ENCODE measurements around the gene MAST2.
"Not testable (repeated sequence)": the region's sequence is repeated elsewhere in the genome, so short reads cannot be mapped to it uniquely, and the experiment has no call there.

The MAST2 gene

DNA sequence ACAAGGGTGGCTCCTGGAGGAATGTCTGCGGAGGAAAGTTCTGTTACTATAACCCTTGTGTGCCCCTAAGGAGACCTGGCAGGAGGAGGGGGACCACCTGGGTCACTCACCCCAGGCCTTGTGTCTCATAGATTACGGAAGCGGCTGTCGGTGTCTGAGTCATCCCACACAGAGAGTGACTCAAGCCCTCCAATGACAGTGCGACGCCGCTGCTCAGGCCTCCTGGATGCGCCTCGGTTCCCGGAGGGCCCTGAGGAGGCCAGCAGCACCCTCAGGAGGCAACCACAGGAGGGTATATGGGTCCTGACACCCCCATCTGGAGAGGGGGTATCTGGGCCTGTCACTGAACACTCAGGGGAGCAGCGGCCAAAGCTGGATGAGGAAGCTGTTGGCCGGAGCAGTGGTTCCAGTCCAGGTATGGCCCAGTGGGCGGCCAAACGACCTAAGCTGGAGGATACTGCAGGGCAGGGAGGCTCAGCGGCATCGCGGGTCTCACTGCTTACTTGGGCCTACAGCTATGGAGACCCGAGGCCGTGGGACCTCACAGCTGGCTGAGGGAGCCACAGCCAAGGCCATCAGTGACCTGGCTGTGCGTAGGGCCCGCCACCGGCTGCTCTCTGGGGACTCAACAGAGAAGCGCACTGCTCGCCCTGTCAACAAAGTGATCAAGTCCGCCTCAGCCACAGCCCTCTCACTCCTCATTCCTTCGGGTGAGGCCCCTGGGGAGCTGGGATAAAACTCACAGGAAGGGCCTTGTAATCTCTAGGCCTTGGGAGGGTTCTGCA is 227.7 kb downstream of the MAST2 start:
- no peak for DNase-seq

DNA sequence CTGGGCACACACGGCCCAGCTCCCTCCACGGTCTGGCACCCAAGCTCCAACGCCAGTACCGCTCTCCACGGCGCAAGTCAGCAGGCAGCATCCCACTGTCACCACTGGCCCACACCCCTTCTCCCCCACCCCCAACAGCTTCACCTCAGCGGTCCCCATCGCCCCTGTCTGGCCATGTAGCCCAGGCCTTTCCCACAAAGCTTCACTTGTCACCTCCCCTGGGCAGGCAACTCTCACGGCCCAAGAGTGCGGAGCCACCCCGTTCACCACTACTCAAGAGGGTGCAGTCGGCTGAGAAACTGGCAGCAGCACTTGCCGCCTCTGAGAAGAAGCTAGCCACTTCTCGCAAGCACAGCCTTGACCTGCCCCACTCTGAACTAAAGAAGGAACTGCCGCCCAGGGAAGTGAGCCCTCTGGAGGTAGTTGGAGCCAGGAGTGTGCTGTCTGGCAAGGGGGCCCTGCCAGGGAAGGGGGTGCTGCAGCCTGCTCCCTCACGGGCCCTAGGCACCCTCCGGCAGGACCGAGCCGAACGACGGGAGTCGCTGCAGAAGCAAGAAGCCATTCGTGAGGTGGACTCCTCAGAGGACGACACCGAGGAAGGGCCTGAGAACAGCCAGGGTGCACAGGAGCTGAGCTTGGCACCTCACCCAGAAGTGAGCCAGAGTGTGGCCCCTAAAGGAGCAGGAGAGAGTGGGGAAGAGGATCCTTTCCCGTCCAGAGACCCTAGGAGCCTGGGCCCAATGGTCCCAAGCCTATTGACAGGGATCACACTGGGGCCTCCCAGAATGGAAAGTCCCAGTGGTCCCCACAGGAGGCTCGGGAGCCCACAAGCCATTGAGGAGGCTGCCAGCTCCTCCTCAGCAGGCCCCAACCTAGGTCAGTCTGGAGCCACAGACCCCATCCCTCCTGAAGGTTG is 231.4 kb downstream of the MAST2 start:
- no peak for DNase-seq

DNA sequence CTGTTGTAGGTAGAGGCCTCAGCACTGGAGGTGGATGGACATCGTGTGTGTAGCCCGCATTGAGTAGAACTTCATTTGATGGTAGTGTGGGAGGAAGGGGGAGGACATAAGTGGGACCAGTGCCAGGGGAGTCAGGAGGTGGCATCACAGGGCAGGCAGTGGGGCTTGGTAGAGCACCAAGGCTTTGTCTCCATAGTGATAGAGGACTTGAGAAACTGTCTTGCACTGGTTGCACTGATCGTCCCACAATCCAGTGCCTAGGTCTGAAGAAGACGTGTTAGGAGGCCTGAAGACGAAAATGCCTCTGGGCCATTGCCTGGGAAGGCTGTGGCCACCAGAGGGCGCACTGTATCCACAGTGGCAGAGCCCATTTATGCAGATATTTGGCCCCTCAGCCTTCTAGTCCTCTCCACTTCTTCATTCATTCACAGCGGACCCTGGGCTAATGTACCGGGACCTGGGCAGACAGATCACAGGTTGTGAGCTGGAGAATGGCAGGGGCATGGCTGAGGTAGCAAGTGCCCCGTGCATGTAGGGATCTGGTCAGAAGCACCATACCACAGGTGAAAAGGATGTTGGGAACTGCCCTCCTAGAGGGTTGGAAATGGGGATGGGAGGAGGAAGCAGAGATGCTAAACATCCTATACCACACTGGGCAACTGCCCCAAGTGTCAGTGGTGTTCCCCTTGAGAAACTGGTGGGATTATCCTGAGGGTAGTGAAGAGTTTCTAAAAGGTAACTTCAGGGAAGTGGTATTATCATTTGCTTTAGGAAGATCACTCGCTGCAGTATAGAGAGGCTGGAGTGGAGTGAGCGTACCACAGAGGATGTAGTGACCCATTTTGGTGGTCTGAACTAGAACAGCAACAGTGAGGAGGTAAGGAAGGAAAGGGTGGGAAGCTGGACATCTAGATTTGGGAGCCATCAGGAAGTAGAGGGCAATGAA is 233.8 kb downstream of the MAST2 start:
- DNase-seq, result peak; percentile 87 to 88

DNA sequence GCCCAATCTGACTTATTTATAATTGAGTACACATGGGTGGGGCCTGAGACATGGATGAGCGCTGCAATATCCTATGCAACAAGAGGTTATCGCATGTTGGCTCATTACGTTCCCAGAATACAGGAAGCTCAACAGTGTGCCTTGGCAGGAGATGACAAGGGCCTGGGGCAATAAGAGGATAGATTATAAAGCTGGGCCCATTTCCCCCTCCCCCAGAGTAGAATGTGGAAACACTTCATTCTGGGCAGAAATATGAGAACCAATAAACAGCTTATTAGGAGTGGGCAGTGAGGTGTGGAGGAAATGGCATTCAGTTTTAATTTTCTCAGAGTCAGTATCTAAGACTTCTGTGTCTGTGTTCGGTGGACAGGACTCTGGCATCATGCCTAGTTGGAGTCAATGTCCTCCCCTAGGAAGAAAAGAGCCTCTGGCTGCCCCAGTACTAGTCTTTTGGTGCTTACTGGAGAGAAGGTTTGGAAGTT is 236.2 kb downstream of the MAST2 start:
- no peak for DNase-seq

DNA sequence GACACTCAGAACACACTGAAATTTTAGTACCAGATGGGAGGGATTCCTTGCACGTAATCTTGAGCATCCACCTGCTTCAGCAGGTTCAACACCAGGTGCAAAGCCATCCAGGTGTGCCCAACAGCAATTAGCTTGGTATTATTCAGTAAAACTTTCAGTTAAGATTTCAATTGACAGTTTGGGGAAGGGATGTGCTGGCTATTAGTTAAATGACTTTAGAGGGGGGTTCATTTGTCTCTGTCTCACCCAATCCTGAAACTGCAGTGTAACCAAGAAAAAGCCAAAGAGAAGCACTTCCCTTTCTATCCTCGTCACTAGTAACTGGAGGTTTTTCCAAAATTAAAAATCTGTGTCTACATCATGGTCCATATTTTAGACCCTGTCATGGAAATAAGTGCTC is 238.1 kb downstream of the MAST2 start:
- no peak for DNase-seq

DNA sequence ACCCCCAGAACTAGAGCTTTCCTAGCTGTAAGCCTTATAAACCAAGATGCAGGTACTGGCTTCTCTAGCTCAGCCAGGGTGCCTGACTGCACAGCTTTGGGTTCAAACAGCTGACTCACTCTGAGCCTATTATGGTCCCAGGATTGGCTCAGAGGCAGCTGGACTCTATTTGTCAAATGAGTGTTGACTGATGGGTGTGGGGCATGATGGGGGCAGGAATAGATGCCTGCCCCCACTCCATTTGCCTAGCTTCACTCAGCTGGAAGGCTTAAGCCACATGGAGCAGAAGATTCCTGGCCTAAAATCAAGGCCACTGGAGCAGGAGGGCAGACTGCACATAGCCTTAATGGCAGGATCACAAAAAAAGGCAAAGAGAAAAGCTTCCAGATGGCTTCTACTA is 238.6 kb downstream of the MAST2 start:
- DNase-seq, result no peak

DNA sequence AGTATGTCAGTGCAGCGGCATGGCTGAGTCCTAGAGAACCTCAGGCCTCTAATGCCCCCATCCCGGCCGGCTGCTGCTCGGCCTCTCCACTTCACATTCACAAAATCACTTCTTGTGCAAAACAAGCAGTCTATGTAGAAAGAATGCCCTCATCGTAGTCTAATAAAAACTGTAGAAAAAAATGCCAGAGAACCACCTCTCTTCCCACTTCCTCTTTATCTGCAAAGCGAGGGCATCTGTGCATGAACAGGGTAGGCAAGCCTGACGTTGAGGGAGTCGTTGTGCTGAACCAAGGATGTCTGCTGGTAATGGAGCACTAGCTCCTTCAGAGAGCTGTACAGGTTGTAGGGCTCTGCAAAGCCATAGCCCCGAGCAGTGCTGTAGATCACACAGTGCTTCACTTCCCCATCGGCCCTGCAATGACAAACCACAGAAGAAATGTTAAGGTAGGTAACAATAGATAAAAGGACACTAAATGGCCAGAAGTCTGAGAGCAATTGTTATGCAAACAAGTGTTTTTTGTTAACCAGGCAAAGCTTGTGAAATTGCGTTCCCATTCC is 240.1 kb downstream of the MAST2 start:
- no peak for DNase-seq

DNA sequence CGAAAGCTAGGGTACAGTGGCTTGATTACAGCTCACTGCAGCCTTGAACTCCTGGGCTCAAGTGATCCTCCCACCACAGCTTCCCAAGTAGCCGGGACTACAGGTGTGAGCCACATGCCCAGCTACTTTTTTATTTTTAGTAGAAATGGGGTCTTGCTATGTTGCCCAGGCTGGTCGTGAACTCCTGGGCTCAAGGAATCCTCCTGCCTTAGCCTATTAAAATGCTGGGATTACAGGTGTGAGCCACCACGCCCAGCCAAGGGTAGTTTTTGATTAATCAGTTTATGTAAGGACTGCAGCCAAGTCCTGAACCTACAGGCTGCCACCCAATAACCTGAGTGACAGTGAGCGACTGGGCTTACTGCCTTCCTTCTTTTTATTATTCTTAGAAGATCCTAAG is 240.7 kb downstream of the MAST2 start:
- DNase-seq, result no peak

DNA sequence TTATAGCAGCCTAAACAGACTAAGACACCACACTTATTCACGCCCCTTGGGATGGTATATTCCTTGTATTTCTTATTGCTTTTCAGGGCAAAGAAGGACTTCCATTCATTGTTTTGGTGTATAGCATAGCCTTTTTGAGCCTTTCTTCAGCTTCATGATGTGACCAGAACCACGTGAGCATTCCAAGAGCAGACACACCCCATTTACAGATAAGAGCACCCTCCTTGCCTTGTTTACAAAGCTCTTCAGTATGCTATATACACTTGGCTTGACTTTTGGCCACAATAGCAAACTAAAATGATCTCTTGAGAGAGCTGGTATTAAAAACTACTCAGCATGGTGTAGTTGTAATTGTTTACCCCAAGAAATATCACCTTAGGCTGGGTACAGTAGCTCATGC is 250.3 kb downstream of the MAST2 start:
- DNase-seq, result no peak

DNA sequence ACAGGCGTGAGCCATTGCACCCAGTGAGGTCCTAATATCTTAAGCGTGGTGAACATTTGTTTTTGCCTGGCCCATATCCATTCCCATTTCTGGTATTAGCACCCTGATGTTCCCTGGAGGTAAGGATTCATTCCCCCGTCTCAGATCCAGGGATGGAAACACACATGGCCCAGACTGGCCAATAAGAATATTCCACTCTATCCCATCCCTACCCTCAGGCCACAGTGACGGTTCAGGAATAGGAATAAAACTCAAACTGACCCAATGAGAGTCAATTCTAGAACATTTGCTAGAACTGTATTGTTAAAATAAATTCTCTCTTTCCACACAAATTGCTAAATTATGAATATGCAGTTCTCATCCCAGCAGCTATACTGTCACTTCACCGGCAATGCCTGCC is 252.9 kb downstream of the MAST2 start:
- no peak for DNase-seq

DNA sequence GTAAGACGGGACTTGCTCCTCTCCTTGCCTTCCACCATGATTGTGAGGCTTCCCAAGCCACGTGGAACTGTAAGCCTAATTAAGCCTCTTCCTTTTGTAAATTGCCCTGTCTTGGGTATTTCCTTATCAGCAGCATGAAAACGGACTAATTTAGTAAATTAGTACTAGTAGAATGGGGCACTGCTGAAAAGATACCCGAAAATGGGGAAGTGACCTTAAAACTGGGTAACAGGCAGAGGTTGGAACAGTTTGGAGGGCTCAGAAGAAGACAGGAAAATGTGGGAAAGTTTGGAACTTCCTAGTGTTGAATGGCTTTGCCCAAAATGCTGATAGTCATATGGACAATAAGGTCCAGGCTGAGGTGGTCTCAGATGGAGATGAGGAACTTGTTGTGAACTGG is 253.8 kb downstream of the MAST2 start:
- not testable (repeated sequence) for DNase-seq

DNA sequence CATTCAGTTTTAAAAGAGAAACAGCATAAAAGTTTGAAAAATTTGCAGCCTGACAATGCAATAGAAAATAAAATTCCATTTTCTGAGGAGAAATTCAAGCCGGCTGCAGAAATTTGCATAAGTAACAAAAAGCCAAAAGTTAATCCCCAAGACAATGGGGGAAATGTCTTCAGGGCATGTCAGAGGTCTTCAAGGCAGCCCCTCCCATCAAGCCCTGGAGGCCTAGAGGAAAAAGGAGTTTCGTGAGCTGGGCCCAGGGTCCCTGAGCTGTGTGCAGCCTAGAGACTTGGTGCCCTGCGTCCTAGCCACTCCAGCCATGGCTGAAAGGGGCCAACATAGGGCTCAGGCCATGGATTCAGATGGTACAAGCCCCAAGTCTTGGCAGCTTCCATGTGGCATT is 254.4 kb downstream of the MAST2 start:
- DNase-seq, result no peak

DNA sequence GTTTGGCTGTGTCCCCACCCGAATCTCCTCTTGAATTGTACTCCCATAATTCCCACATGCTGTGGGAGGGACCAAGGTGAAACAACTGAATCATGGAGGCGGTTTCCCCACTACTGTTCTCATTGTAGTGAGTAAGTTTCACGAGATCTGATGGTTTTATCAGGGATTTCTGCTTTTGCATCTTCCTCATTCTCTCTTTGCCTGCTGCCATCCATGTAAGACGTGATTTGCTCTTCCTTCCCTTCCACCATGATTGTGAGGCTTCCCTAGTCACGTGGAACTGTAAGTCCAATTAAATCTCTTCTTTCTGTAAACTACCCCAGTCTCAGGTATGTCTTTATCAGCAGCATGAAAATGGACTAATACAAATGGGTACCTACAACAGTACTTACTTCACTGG is 255.5 kb downstream of the MAST2 start:
- no peak for DNase-seq

DNA sequence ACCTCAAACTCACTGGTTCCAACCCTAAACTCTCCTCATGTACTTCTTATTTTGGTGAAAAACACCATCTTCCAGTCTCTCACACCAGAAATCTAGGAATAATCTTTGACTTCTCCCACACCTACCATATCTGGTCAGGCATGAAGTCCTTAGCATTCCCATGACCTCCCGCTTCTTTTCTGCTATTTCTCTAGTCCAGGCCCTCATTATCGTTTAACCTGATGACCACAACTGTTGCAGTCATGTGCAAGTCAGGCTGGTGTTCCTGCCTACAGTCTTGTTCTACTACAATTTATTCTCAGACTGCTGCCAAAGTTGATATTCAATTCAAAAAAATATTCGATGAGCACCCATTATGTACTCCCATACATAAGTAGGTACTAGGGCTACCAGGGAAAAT is 257.7 kb downstream of the MAST2 start:
- no peak for DNase-seq

DNA sequence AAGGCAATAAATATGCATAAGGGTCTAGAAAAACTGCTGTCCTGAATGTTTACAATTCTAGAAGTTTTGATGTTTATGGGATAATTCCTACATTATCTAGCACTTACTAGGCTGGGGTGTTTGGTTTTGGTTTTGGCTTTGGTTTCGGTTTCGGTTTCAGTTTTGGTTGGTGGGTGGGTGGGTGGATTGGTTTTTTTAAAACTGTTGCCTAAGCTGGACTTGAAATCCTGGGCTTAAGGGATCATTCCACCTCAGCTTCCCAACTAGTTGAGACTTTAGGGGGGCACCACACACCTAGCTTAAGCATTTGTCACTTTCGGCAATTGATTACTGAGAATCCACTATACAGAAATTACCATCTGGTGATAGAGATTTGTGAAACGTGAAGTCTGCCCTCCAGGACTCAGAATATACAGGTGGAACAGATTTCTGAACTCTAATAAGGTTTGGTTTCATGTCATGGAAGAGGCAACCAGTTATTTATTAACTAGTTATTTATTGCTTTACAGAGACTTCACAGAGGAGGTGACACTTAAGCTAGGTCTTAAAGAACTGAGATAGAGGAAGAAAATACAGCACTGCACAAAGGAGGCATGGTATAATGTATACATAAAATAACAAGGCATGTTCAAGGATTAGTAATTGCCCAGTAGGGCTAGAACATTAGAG is 259.4 kb downstream of the MAST2 start:
- DNase-seq, result peak; percentile 30 to 48

DNA sequence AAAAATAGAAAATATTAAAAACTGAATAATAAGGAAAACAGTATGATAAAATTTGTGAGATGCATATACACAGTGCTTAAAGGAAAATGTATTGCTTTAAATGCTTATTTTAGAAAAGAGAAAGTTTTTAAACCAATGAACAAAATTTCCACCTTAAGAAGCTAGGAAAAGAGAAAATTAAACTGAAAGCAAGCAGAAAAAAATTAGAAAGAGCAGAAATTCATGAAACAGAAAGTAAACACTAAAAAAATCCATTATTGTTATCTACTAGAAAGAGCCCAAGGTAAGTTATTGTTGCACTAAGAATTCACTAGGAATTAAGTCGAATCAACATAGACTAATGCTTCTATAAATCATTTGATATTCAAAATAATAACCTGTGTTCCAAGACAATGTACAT is 261.3 kb downstream of the MAST2 start:
- DNase-seq, result no peak

DNA sequence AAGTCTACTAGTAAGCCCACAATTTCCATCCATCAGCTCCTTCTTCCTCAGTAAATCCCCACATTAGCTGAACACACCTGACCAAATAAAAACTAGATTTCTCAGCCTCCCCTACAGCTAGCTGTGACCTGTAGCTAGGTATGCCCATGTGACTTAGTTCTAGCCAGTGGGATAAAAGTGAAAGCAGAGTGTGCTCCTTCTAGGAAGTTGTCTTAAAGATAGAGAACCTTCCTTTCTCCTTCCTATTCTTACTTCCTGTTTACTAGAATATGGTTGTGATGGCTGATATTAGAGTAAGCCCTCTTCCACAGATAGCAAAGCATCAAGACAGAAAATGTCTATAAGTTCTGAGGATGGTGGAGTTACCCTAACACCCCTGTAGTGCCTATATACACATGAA is 262.0 kb downstream of the MAST2 start:
- DNase-seq, result no peak

DNA sequence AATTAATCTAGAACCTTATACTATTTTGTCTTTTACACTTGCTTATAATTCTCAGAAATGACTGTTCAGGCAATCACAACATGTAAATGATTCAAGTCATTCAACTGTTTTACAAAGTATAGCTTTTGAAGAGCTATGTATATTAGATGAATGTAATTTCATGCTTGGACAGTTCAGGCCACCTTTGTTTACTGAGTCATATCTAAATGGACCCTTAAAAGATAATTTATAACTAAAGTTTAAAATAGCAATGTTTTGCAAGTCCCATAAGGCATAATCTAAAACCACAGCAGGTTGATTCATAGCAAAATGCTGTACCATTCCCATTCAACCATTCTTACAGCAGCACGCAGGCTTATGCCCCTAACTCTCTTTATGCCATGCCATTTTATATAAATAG is 264.2 kb downstream of the MAST2 start:
- no peak for DNase-seq

DNA sequence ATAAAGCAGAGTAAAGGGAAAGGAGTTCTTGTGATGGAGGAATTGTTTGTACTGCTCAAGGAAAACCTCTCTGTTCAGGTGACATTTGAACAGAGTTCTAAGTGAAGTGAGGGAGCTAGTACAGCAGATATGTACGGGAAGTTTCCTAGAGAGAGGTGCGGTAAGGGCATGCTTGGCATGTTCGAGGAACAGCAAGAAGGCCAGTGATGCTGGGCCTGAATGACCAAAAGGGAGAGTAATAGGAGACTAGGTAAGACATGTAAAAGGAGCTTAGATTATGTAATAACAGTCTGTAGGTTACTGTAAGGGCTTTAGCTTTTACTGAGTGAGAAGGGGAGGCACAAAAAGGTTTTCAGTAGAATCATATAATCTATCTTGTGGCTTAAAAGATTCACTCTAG is 265.1 kb downstream of the MAST2 start:
- no peak for DNase-seq

DNA sequence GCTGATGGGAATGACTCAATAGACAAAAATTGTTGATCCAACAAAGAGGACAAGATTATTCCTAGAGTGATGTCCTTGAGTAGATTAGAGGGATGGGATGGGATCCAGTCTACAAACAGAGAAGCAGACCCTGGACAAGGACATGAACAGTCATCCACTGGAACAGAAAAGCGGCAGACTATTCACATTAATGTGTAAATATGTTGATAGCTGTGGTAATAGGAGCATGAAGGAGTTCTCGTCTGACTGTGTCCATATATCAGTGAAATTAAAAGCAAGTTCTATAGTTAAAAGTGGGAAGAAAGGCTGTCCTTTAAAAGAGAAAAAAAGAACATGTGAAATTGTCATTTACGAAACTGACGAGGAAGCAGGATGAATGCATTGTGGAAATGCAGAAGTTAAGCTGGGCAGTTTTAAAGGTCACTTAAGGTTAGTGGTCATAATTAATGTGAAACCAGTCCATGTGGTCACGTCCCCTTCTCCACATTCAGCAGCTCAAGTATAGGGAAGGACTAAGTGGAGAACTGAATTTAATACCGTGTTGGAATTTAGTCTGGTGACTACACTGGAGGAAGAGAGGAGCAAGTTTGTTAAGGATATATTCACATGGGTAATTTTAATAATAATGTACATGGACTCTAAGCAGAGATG is 266.9 kb downstream of the MAST2 start:
- DNase-seq, result no peak

DNA sequence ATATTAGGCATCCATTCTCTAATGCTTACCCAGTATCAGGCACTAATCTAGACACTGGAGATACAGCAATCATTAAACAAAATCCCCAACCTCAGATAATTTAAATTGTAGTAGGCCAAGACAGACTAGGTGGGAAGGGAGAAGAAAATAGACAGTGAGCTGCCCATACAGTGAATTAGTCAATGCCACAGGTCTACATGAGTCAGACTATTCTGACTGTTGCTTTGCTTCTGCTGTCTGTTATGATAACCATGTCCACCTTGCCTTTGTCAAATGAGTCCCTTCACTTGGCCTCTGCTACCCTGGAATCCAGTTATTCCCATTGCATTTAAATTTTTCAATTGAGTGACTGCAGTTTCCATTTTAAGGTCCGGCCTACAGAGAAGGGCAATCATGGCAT is 269.6 kb downstream of the MAST2 start:
- no peak for DNase-seq

Measured in stimulated activated CD4-positive, alpha-beta T cell treated with anti-CD3 and anti-CD28 coated beads, Interleukin-2, amount 100 ng/mL, for 48 hours (primary cell).